Small intestine (tissue), 7 donors: ENCODE data around the gene BCR. TPM values are rescaled to one million over a fixed set of nuclear protein-coding genes. Genes with fewer than 3 reads are reported as not detected.

ENCODE experiments used
- DNase-seq, 2 donors: peaks; one replicate each; pipeline versions ENCODE4 v3.0.0 to v3.0.0-alpha.2; 2013
- FAIRE-seq: peaks from 2 replicates; lab custom pipeline; 2012; peaks lifted over from hg19 to GRCh38; lab: Jason Lieb, UNC
- H3K27ac ChIP-seq, 3 donors: one replicate each; pipeline ENCODE4 v1.5.1; 2013; ENCODE audit warnings: low read length in 2 of 3, mild to moderate bottlenecking in 2 of 3, control low read depth in 1 of 3, inconsistent platforms in 1 of 3, low read depth in 1 of 3, moderate library complexity in 1 of 3
- H3K27me3 ChIP-seq, 3 donors: one replicate each; pipeline ENCODE4 v1.6.1; 2013; ENCODE audit warnings: low read length in 3 of 3, inconsistent platforms in 1 of 3; ENCODE audit not compliant: control insufficient read depth in 3 of 3, insufficient read depth in 3 of 3
- H3K36me3 ChIP-seq, 3 donors: one replicate each; pipeline ENCODE4 v1.6.1; 2013; ENCODE audit warnings: low read length in 3 of 3, inconsistent platforms in 1 of 3, low read depth in 1 of 3, mild to moderate bottlenecking in 1 of 3, moderate library complexity in 1 of 3; ENCODE audit not compliant: control insufficient read depth in 3 of 3, insufficient read depth in 2 of 3
- H3K4me1 ChIP-seq, 3 donors: one replicate each; pipeline ENCODE4 v1.6.1; 2013; ENCODE audit warnings: low read length in 2 of 3, inconsistent platforms in 1 of 3, low read depth in 1 of 3, mild to moderate bottlenecking in 1 of 3, moderate library complexity in 1 of 3; ENCODE audit not compliant: control insufficient read depth in 3 of 3, insufficient read depth in 2 of 3
- H3K4me3 ChIP-seq, 3 donors: one replicate each; pipeline ENCODE4 v1.5.1; 2013; ENCODE audit warnings: low read length in 3 of 3, control low read depth in 1 of 3, inconsistent platforms in 1 of 3, low read depth in 1 of 3, mild to moderate bottlenecking in 1 of 3, moderate library complexity in 1 of 3
- H3K9me3 ChIP-seq, 2 donors: one replicate each; pipeline ENCODE4 v1.6.1; 2013; ENCODE audit warnings: low read depth in 1 of 2, low read length in 1 of 2; ENCODE audit not compliant: control insufficient read depth in 2 of 2, insufficient read depth in 1 of 2
- WGBS, 3 donors: extraction: QIAGEN DNeasy Blood & Tissue Kit; methylation state at CpG; one replicate each; pipeline ENCODE4 v1.1.7; 2013; 5-methylcytosine and 5-hydroxymethylcytosine counted together
- polyA plus RNA-seq, 4 donors: library from polyadenylated mRNA; stranded (reverse) in 3 of 4; unstranded in 1 of 4; fragments of 200-250 nt in 3 of 4; fragments of 120-200 nt in 1 of 4; gene quantifications; one replicate each; pipeline versions ENCODE4 v1.2.1 to v1.2.3, GENCODE V29; 2013
- donor health status: healthy with polysubstance abuse.
- donor health status: control.
- donor health status: control.
- donor health status: Bipolar disorder and iron deficiency.
- donor health status: healthy.

Gene BCR
- polyA plus RNA-seq, 4 donors: 8.9 to 27.9 (median 19.7) TPM

- DNase-seq (no peak), FAIRE-seq (no peak)
- Histone ChIP-seq H3K9me3 (no peaks in the 10 kb centered on the region), H3K4me1 (peaks cover under 1 to 39% (median 3%) of the 10 kb centered on the region in 3 donors), H3K27me3 (no peaks in the 10 kb centered on the region), H3K27ac (no peak overlapping the region), H3K36me3 (peaks cover 0 to 55% (median 0%) of the 10 kb centered on the region in 3 donors), H3K4me3 (no peak overlapping the region)
- 93 to 96% (median 95%) methylated on average over 19 of the region's 19 CpGs for WGBS, 3 donors
These were observed 73.3 kb downstream of the BCR start for GRCh38 chr22:23253475-23254055.

GRCh38 chr22:23255506-23256170 is 75.3 kb downstream of the BCR start:
- Histone ChIP-seq H3K4me1 (peaks cover 0 to 32% (median 3%) of the 10 kb centered on the region in 3 donors), H3K4me3 (no peak overlapping the region), H3K27ac (no peak overlapping the region), H3K36me3 (peaks cover 0 to 63% (median 0%) of the 10 kb centered on the region in 3 donors), H3K27me3 (no peaks in the 10 kb centered on the region), H3K9me3 (no peaks in the 10 kb centered on the region)
- DNase-seq (no peak), FAIRE-seq (no peak)
- WGBS, 3 donors: 77 to 80% (median 79%) methylated on average over 8 of the region's 8 CpGs

- H3K9me3 ChIP-seq: no peaks in the 10 kb centered on the region
- peaks cover 0 to 29% (median 2%) of the 10 kb centered on the region in 3 donors for H3K4me1 ChIP-seq
- DNase-seq: no peak
- WGBS, 3 donors: 73 to 88% (median 84%) methylated on average over 10 of the region's 10 CpGs
- no peak for FAIRE-seq
- peaks cover 0 to 64% (median 0%) of the 10 kb centered on the region in 3 donors for H3K36me3 ChIP-seq
- H3K27ac ChIP-seq: peak overlapping the region; percentile 2 to 65 (median 18)
- H3K27me3 ChIP-seq: no peaks in the 10 kb centered on the region
- H3K4me3 ChIP-seq: no peak overlapping the region
These were observed 76.0 kb downstream of the BCR start for GRCh38 chr22:23256171-23256932.

DNA sequence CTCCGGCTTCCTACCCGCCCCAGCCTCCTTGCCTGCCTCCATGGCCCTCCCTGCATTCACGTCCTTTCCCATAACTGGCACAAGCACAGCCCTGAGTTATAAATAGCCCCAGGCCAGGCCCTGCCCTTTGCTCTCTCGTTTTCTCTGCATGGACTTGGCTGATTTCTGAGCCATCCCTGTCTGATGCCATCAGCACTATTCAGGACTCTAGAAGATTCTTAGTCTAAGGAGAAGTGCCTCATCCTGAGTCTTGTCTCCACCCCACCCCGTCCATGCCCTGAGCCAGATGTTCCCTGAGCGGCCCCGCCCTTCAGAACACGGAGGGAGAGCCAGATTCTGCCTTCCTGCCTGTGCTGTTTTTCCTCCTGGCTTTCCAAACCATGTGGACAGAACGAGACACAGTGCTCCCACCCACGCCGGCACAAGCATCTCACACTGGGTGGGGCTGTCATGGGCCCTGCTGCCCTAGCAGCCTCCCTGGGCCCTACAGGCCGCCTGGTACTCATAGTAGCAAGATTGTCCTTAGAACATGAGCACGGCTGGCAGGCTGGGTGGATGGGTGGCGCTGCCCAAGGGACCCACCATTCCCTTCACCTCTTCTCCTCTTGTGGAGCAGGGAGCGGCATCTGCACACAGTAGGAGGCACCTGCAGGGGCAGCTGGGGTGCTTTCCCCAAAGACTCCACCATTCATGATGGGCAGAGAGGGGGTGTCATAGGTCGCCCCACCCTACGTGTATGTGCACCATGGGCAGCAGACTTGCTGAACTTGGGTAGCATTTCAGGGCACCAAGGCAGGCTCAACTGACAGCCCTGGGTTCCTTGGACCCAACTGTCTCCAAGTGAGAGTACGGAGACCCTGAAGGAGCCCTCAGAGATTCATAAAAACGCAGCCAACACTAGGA is 76.9 kb downstream of the BCR start:
- no peak overlapping the region for H3K4me3 ChIP-seq
- H3K27me3 ChIP-seq: no peaks in the 10 kb centered on the region
- no peak for FAIRE-seq
- peaks cover 0 to 21% (median 2%) of the 10 kb centered on the region in 3 donors for H3K4me1 ChIP-seq
- peaks cover 0 to 72% (median 0%) of the 10 kb centered on the region in 3 donors for H3K36me3 ChIP-seq
- 52 to 60% (median 57%) methylated on average over 19 of the region's 19 CpGs for WGBS, 3 donors
- peak overlapping the region; percentile 22 to 65 (median 52) for H3K27ac ChIP-seq
- H3K9me3 ChIP-seq: no peaks in the 10 kb centered on the region
- peak; percentile 48 to 61 for DNase-seq

- H3K36me3 ChIP-seq: peaks cover 0 to 79% (median 0%) of the 10 kb centered on the region in 3 donors
- FAIRE-seq: no peak
- whole genome bisulfite sequencing, 3 donors: 91 to 93% (median 91%) methylated on average over 15 of the region's 15 CpGs
These were observed 77.8 kb downstream of the BCR start for GRCh38 chr22:23257889-23258825.

DNA sequence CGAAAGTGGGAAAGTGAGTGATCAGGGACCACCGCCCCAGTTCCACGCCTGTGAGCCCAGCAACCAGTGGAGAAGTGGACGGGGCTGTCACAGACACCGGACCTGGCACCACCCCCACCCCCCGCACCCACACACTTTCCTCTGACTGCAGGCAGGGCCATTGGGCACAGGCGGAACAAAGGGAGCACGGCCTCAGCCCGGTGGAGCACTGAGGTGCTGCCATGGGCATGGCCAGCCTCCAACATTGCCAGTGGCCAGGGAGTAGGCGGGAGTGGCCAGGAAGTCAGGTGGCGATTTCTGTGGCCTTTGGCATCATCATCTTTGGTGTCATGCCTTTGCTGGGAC is 78.5 kb downstream of the BCR start:
- Histone ChIP-seq H3K36me3 (peaks cover 0 to 82% (median 2%) of the 10 kb centered on the region in 3 donors), H3K9me3 (no peaks in the 10 kb centered on the region), H3K4me1 (peaks cover 0 to 21% (median 2%) of the 10 kb centered on the region in 3 donors), H3K4me3 (no peak overlapping the region), H3K27me3 (no peaks in the 10 kb centered on the region), H3K27ac (no peak overlapping the region)
- no peak for DNase-seq
- 92 to 95% (median 93%) methylated on average over 11 of the region's 11 CpGs for WGBS, 3 donors
- no peak for FAIRE-seq

More at GRCh38 chr22:23257889-23258825, 77.8 kb downstream of the BCR start:
- Histone ChIP-seq H3K27me3 (no peaks in the 10 kb centered on the region), H3K4me1 (peaks cover 0 to 21% (median 2%) of the 10 kb centered on the region in 3 donors), H3K4me3 (no peak overlapping the region), H3K27ac (peak overlapping the region in 1 of 3 donors; percentile 65), H3K9me3 (no peaks in the 10 kb centered on the region)
- DNase-seq: no peak

DNA sequence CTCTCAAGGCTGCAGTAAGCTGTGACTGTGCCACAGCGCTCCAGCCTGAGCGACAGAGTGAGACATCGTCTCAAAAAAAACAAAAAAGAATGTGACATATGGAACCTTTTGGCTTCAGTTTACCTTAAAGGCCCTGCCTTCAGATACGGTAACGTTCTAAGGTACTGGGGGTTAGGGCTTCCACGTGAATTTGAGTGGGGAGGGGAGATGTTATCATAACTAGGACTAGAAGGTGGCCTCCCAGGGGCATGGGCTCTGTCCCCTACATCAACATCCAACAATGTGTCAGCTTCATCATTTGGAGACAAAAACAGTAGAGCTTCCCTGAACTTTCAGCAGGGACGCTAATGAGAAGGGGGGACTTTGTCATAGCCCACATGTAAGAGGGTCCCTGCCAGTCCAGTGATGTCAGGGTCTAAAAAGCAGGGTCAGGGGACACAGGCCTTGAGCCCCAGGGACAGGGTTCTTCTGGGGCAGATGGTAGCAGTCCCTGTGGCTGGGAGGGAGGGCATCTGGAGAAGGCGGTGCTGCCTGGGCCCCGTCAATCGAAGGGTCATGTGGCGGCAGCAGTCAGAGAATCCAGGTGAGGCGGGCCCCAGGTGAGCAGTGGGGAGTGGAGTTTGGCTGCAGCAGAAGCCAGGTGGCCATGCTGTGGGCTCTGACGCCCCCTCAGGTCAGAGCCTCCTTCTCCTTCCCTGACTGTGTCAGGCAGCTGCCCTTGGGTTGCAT is 79.8 kb downstream of the BCR start:
- Histone ChIP-seq H3K27ac (no peak overlapping the region), H3K4me1 (peaks cover 0 to 21% (median 2%) of the 10 kb centered on the region in 3 donors), H3K4me3 (no peak overlapping the region), H3K36me3 (peaks cover 0 to 82% (median 2%) of the 10 kb centered on the region in 3 donors), H3K9me3 (no peaks in the 10 kb centered on the region), H3K27me3 (no peaks in the 10 kb centered on the region)
- DNase-seq: no peak
- no peak for FAIRE-seq
- WGBS, 3 donors: 91 to 93% (median 92%) methylated on average over 13 of the region's 13 CpGs
